OCI-LY1 (cell line): ENCODE results near the gene AMN.

Experiments
- H2AFZ ChIP-seq: fragments of 200-600 bp; sonication (generic), shearing (Covaris generic); 2 replicates; pipeline ENCODE4 v1.6.0; 2014; ENCODE audit warnings: antibody characterized with exemption, mild to moderate bottlenecking, low read length
- H3F3A ChIP-seq: fragments of 200-600 bp; sonication (generic), shearing (Covaris generic); 2 replicates; pipeline ENCODE4 v1.6.0; 2014; ENCODE audit warnings: mild to moderate bottlenecking, antibody characterized with exemption, low read length, moderate library complexity; ENCODE audit not compliant: insufficient read depth
- H3K27ac ChIP-seq: fragments of 200-600 bp; sonication (generic); 2 replicates; pipeline ENCODE4 v1.5.1; 2014; ENCODE audit warnings: low read length, mixed run types, mild to moderate bottlenecking, low read depth; ENCODE audit not compliant: poor library complexity, severe bottlenecking
- H3K27me3 ChIP-seq: fragments of 200-600 bp; sonication (generic); 2 replicates; pipeline ENCODE4 v1.6.0; 2014; ENCODE audit warnings: antibody characterized with exemption, mild to moderate bottlenecking, low read length, moderate library complexity; ENCODE audit not compliant: insufficient read depth
- H3K36me3 ChIP-seq: fragments of 200-600 bp; sonication (generic); 2 replicates; pipeline ENCODE4 v1.6.1; 2014; ENCODE audit warnings: mild to moderate bottlenecking, antibody characterized with exemption, low read length, moderate library complexity, mixed read lengths; ENCODE audit not compliant: insufficient read depth
- H3K4me1 ChIP-seq: fragments of 200-600 bp; sonication (generic); 2 replicates; pipeline ENCODE4 v1.5.1; 2014; ENCODE audit warnings: mild to moderate bottlenecking, low read length, moderate library complexity; ENCODE audit not compliant: insufficient read depth, severe bottlenecking
- H3K4me2 ChIP-seq: fragments of 200-600 bp; sonication (generic), shearing (Covaris generic); 2 replicates; pipeline ENCODE4 v1.6.1; 2014; ENCODE audit warnings: low read length
- H3K4me3 ChIP-seq: fragments of 200-600 bp; sonication (generic); 2 replicates; pipeline ENCODE4 v1.5.1; 2014; ENCODE audit warnings: low read length, low read depth, mild to moderate bottlenecking, mixed read lengths; ENCODE audit not compliant: poor library complexity, severe bottlenecking
- H3K79me2 ChIP-seq: fragments of 200-600 bp; shearing (Covaris generic); 2 replicates; pipeline ENCODE4 v1.6.1; 2016; ENCODE audit warnings: mixed run types, low read length, mixed read lengths; ENCODE audit not compliant: insufficient read depth
- H3K9ac ChIP-seq: fragments of 200-600 bp; sonication (generic), shearing (Covaris generic); 2 replicates; pipeline ENCODE4 v1.6.1; 2014; ENCODE audit warnings: mild to moderate bottlenecking, low read length, mixed read lengths
- H3K9me2 ChIP-seq: fragments of 200-600 bp; sonication (generic), shearing (Covaris generic); 2 replicates; pipeline ENCODE4 v1.6.1; 2014; ENCODE audit warnings: low read depth, mild to moderate bottlenecking, low read length, mixed read lengths
- H3K9me3 ChIP-seq: fragments of 200-600 bp; shearing (Covaris generic); 2 replicates; pipeline ENCODE4 v1.6.1; 2014; ENCODE audit warnings: low read length, mixed read lengths
- H4K20me1 ChIP-seq: fragments of 200-600 bp; sonication (generic), shearing (Covaris generic); 2 replicates; pipeline ENCODE4 v1.6.0; 2016; ENCODE audit warnings: mild to moderate bottlenecking, low read length; ENCODE audit not compliant: insufficient read depth
- CTCF ChIP-seq: fragments of 200-600 bp; sonication (generic), shearing (Covaris generic); IDR thresholded peaks from 2 replicates; pipeline ENCODE4 v1.5.1; 2017; ENCODE audit warnings: mild to moderate bottlenecking, antibody characterized with exemption, low read length, moderate library complexity, mixed read lengths
- EZH2 ChIP-seq: fragments of 200-600 bp; sonication (generic), shearing (Covaris generic); IDR thresholded peaks from 2 replicates; pipeline ENCODE4 v1.8.0; 2017; ENCODE audit warnings: borderline replicate concordance, mixed run types, mild to moderate bottlenecking, antibody characterized with exemption, low read length, moderate library complexity, mixed read lengths

Gene AMN

DNA sequence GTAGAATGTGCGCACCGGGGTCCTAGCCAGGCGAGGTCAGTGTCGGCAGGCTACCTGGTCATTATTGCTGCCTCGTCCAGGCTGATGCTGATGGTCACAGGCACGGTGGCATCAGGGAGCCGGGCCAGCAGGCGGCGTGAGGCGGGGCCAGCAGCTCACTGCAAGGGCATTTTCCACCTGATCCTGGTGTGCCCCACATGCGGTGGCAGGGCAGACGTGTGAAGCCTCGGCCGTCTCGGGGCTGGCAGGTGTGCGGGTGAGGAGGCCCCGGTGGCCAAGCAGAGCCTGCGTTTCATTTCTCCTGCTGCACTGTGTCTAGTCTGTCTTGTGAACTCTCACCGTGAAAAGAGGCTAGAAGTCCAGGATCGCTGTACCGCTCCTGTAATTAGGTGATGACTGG lies 12.0 kb upstream of the AMN start:
- Histone ChIP-seq H3F3A (no peaks in the 10 kb centered on the region), H3K9ac (no peak overlapping the region), H3K4me3 (no peak overlapping the region), H3K36me3 (peaks cover 17% of the 10 kb centered on the region), H3K27me3 (no peaks in the 10 kb centered on the region), H3K9me3 (no peaks in the 10 kb centered on the region), H3K4me1 (peaks cover 22% of the 10 kb centered on the region), H3K4me2 (no peak overlapping the region), H3K79me2 (no peaks in the 10 kb centered on the region), H3K9me2 (no peaks in the 10 kb centered on the region), H4K20me1 (no peaks in the 10 kb centered on the region), H3K27ac (no peak overlapping the region), H2AFZ (no peak overlapping the region)
- no peak for TF ChIP-seq CTCF
- TF ChIP-seq EZH2 = no peak

DNA sequence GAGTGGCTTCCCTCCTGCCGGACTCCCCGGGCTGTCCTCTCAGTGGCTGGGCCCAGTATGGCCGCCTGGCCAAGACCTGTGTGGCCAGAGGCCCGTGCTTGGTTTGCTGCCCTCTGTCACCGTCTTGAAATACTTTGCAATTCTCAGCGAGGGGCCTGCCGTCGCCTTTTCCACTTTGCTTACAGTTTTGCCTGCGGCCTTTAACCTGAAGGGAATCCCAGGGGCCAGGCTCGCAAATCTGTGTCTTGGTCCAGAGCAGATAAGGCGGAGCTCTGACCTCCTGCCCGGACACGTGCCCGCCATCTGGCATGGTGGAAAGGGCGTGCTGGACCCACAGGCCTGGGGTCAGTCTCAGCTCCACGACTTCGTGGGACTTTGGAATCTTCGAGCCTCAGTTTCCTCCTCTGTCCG lies 10.9 kb upstream of the AMN start:
- Histone ChIP-seq H3K36me3 (peaks cover 6% of the 10 kb centered on the region), H3K4me1 (peaks cover 33% of the 10 kb centered on the region), H3K4me3 (no peak overlapping the region), H3K4me2 (no peak overlapping the region), H2AFZ (no peak overlapping the region), H3K9ac (no peak overlapping the region), H3F3A (no peaks in the 10 kb centered on the region), H3K27me3 (no peaks in the 10 kb centered on the region), H3K27ac (no peak overlapping the region), H3K9me2 (no peaks in the 10 kb centered on the region), H4K20me1 (no peaks in the 10 kb centered on the region), H3K9me3 (no peaks in the 10 kb centered on the region), H3K79me2 (no peaks in the 10 kb centered on the region)
- no peak for TF ChIP-seq CTCF
- TF ChIP-seq EZH2 = no peak

DNA sequence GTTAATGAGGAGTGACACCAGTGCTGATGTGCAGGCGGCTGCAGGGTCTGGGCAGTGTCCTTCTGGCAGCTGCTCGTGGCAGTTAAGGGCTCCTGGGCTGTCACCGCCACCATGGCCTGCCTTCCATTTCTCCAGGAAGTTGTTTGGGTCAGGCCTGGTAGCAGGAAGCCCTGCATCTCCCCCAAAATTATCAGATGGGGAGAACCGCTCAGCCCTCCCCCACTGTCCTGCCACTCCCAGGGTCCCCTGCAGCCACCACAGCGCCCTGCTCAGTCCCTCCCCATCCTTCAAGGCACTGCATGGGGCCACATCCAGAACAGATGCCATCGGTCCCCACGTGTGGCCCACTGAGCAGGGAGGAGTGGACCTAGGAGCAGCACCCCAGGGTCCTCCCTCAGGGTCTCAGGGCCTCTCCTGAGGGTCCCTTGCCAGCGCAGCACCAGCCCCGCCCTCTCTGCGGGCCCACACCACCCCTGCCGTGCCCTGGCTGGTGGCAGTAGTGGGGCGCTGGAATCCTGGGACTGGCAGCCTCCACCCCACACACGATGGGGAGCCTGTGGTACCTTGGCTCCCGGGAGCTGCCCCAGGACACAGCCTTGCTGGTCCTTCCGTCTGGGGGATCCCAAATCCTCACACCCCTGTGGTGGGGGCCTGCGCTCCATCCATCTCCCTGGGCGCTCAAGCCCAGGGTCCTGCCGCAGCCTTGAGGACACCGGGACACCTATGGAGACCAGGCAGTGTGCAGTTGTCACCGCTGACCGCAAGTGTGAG lies 10.3 kb upstream of the AMN start:
- H3K9ac ChIP-seq = no peak overlapping the region
- H3K4me3 ChIP-seq = no peak overlapping the region
- H4K20me1 ChIP-seq = no peaks in the 10 kb centered on the region
- TF ChIP-seq EZH2 = no peak
- H3K9me3 ChIP-seq = no peaks in the 10 kb centered on the region
- peaks cover 40% of the 10 kb centered on the region for H3K4me1 ChIP-seq
- H3K36me3 ChIP-seq = no peaks in the 10 kb centered on the region; the same call in 1 of the 2 replicates
- H2AFZ ChIP-seq = no peak overlapping the region
- H3K9me2 ChIP-seq = no peaks in the 10 kb centered on the region
- no peaks in the 10 kb centered on the region for H3K79me2 ChIP-seq
- no peak overlapping the region for H3K4me2 ChIP-seq
- no peaks in the 10 kb centered on the region for H3F3A ChIP-seq
- H3K27me3 ChIP-seq = no peaks in the 10 kb centered on the region
- no peak overlapping the region for H3K27ac ChIP-seq
